Measurements from ENCODE around the gene PRRT1. TPM values are rescaled to one million over a fixed set of nuclear protein-coding genes. Genes with fewer than 3 reads are reported as not detected.

The PRRT1 gene
- total RNA-seq, 4 donors from 2014 or later = 2.7 to 4.4 (median 4.0) TPM

- Histone ChIP-seq H3K36me3 (peaks cover 13 to 81% (median 70%) of the 10 kb centered on the region in 4 donors), H3K9me3 (no peaks in the 10 kb centered on the region), H3K27ac (replicated peaks in 1 of 4) (peak overlapping the region; percentile 24 to 50 (median 32)), H3K4me3 (no peak overlapping the region), H3K4me1 (peaks cover 0 to 29% (median 18%) of the 10 kb centered on the region in 4 donors), H3K27me3 (no peaks in the 10 kb centered on the region)
- intact Hi-C loops (cut with DNase I) = no loop called here
- no peak for DNase-seq (ENCODE audit: extremely low spot score)
- no peak for TF ChIP-seq CTCF (IDR thresholded peaks at IDR 0.05)
- no peak for TF ChIP-seq POLR2AphosphoS5 (IDR thresholded peaks at IDR 0.05)
- TF ChIP-seq EP300 (IDR thresholded peaks at IDR 0.05) = no peak
- no peak for TF ChIP-seq POLR2A (IDR thresholded peaks at IDR 0.05; ENCODE audit: low read depth)
- WGBS = 88% methylated on average over 2 of the region's 2 CpGs
These were observed 16.6 kb upstream of the PRRT1 start for GRCh38 chr6:32168350-32168749.

GRCh38 chr6:32167761-32168262 is 16.1 kb upstream of the PRRT1 start:
- Histone ChIP-seq H3K36me3 (peaks cover 13 to 86% (median 75%) of the 10 kb centered on the region in 4 donors), H3K9me3 (no peaks in the 10 kb centered on the region), H3K4me3 (no peak overlapping the region), H3K27ac (replicated peaks in 1 of 4) (peak overlapping the region in 3 of 4 donors; percentile 24 to 50 (median 36)), H3K27me3 (no peaks in the 10 kb centered on the region), H3K4me1 (peaks cover 0 to 29% (median 18%) of the 10 kb centered on the region in 4 donors)
- 70% methylated on average over 6 of the region's 6 CpGs for WGBS
- no peak for TF ChIP-seq EP300 (IDR thresholded peaks at IDR 0.05)
- TF ChIP-seq CTCF (IDR thresholded peaks at IDR 0.05) = no peak
- TF ChIP-seq POLR2A (IDR thresholded peaks at IDR 0.05; ENCODE audit: low read depth) = no peak
- no peak for TF ChIP-seq POLR2AphosphoS5 (IDR thresholded peaks at IDR 0.05)
- intact Hi-C loops (cut with DNase I) = no loop called here
- DNase-seq (ENCODE audit: extremely low spot score) = no peak

- Histone ChIP-seq H3K4me1 (peaks cover 0 to 28% (median 19%) of the 10 kb centered on the region in 4 donors), H3K27me3 (no peaks in the 10 kb centered on the region), H3K27ac (replicated peaks in 1 of 4) (peak overlapping the region; percentile 19 to 50 (median 26)), H3K4me3 (no peak overlapping the region), H3K36me3 (peaks cover 13 to 92% (median 80%) of the 10 kb centered on the region in 4 donors), H3K9me3 (no peaks in the 10 kb centered on the region)
- intact Hi-C loops (cut with DNase I) = no loop called here
- TF ChIP-seq POLR2AphosphoS5 (IDR thresholded peaks at IDR 0.05) = no peak
- no peak for TF ChIP-seq POLR2A (IDR thresholded peaks at IDR 0.05; ENCODE audit: low read depth)
- TF ChIP-seq EP300 (IDR thresholded peaks at IDR 0.05) = no peak
- no peak for TF ChIP-seq CTCF (IDR thresholded peaks at IDR 0.05)
- no peak for DNase-seq (ENCODE audit: extremely low spot score)
- WGBS = 80% methylated on average over 20 of the region's 32 CpGs
These were observed 15.5 kb upstream of the PRRT1 start for GRCh38 chr6:32167154-32167760.

GRCh38 chr6:32166411-32167061 is 14.8 kb upstream of the PRRT1 start:
- Histone ChIP-seq H3K4me1 (peaks cover 0 to 28% (median 19%) of the 10 kb centered on the region in 4 donors), H3K27me3 (no peaks in the 10 kb centered on the region), H3K36me3 (peaks cover 15 to 99% (median 88%) of the 10 kb centered on the region in 4 donors), H3K4me3 (no peak overlapping the region), H3K27ac (replicated peaks in 1 of 4) (peak overlapping the region; percentile 19 to 36 (median 26)), H3K9me3 (no peaks in the 10 kb centered on the region)
- TF ChIP-seq CTCF (IDR thresholded peaks at IDR 0.05) (no peak), EP300 (IDR thresholded peaks at IDR 0.05) (no peak), POLR2AphosphoS5 (IDR thresholded peaks at IDR 0.05) (no peak), POLR2A (IDR thresholded peaks at IDR 0.05; ENCODE audit: low read depth) (no peak)
- DNase-seq (ENCODE audit: extremely low spot score) = no peak
- WGBS = 76% methylated on average over 30 of the region's 30 CpGs
- intact Hi-C loops (cut with DNase I) = no loop called here

All from esophagus muscularis mucosa (tissue), 4 donors.